Activated T-cell treated with anti-CD3 and anti-CD28 coated beads for 1 hour (primary cell): ENCODE data around the gene RAD51B.

Experiments used
- DNase-seq: peaks from one replicate; pipeline ENCODE4 v3.0.0-alpha.2; 2020; ENCODE audit warnings: low read depth

Gene RAD51B

DNA sequence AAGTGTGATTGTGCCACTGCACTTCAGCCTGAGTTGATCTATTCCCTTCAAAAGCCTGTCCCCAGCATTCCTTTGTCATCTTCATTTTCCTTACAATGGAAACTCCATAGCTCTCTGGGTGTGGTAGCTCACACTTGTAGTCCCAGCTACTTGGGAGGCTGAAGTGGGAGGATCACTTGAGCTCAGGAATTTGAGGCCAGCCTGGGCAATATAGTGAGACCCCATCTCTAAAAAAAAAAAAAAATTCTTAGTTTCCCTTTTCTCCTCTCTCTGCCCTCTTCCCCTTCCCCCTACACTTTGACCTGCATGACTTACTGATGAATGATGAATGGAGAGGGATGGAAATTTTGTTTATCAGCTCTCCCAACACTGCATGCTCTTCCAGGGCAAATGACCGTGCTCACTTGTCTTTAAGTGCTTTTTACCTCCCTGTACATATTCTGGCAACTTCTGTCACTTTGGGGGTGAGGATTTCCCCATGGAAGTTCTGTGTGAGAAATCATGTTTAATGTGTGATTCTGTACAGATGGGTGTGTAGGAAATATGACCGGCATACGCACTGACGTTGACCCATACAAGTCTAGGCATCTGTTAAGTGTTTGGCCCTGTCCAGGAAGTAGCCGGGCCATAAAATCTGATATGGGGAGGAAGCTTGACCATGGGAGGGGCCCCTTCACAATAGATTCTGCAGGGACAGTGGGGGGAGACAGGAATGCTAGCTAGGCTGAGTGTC lies 907.9 kb downstream of the RAD51B start:
- DNase-seq = no peak

DNA sequence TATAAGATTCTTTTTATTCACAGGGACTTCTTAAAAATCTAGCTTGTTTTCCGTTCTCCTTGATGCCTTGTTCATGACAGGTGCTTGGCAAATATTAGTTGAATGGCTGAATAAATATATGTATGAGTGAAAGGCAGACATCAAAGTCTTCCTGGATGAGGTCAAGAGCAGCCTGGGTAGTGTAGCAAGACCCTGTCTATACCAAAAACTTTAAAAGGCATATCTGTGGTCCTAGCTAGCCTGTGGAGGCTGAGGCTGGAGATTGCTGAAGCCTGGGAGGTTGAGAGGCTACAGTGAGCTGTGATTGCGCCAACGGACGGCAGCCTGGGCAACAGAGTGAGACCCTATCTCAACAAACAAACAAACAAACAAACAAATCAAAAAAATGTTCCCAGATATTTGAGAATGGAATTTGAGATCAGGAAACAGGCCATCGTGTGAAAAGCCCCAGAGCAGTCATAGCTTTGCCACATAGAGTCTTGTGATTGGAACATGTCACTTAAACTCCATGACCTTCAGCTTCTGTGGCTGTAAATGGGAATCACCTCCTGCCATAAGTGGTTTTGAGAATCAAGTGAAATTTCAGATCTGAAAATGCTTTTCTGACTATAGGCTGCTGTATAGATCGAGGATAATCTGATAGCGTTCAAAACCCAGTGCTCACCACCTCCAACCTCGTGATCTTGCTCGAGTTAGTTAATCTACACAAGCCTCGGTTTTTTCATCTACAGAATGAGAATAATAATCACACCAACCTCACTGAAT lies 908.9 kb downstream of the RAD51B start:
- DNase-seq = no peak

DNA sequence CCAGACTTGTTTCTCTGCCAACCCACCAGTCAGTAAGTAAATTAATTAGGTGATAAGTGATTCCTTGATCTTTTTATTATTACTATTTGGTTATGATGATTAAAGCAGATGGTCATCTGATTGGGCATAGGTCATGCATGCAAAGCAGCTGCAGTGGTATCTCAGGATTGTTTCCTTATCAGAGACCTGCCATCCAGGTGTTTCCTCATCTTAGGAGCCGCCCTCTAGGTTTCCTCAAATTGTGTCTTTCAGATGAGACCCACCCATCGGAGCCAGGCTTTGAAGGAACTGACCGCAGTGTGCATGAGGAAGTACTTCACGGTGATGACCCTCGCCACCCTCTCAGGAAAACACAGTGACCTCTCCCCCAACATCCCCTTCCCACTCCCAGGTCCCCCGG lies 910.0 kb downstream of the RAD51B start:
- no peak for DNase-seq

DNA sequence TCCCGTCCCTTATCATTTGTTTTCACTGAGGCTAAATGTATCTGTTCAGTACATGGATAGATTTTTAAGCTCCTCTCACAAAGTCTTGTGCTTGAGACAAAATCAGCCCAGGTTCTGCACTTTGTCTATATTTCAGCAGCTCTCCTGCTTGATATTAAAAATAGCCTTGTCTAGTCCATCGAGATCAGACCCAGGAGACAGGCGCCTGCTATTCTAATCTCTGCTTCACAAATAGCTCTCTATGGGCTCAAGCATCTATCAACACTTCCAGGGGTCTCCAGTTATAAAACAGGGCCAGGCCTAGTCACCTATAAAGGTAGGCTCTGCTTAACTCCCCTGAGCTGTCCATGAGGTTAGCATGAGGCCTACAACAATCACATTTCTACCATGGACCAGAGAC lies 910.8 kb downstream of the RAD51B start:
- no peak for DNase-seq

DNA sequence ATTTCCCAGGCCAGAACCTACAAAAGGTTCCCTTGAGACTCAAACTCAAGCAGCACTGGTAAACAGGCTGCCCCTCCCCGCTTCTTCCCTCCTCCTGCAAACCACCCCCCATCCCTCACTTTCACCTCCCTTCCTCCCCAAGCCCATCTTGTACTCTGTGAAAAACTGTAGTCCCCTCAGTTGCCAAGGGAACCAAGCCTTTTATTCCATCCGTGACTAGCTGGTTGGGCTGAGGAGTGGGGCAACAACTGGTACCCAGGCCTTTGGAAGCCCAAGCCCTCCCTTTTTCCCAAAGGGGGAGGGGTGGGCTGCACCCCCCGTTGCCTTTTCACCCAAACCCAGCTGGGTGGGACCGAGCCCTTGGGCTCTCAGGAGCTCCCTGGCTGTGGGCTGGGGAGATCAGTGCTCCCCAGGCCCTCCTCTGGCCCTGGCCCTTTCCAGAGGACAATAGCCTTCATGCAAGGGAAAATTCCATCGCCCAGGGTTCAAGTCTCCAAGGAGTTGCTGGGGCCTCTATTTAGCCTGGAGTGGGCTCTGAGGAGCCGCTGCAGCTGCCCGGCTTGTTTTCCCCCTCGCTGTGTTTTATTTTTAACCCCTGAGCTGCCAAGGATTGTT lies 911.3 kb downstream of the RAD51B start:
- no peak for DNase-seq

DNA sequence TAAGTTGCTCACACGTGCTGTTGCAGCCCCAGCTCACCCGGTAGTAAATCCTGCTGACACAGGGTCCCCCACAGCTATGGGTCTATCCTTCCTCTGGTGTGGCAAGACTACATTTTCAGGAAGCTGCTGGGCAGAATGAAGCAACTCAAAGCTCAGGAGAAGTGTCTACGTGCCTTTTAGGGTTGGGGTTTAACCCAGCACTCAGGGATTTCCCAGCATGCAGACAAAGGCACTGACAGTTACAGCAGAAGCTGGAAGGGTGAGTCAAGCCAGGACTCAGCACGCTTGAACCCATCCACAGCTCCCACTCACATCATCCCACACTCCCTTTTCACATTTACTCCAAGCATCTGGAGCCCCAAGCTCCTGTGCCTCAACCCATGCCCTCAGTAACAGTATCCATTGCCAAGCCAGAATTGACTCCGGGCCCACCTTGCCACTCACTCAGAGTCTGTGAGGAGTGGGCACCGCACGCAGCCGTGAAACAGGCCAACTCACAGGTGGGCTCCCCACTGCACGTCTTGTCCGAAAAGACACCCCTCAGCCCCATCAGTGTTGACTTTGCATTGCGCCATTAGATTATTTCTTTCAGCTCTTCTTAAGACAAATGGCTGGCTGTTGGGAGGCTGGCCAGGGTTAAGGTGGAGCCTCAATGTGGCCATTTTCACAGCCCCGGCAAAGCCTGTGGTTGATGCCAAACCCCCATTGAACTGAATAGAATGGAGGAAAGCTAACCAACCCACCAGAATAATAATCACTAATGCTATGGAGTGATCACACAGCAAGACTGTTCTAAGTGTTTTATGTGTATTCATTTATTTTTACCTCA lies 913.7 kb downstream of the RAD51B start:
- DNase-seq = no peak

DNA sequence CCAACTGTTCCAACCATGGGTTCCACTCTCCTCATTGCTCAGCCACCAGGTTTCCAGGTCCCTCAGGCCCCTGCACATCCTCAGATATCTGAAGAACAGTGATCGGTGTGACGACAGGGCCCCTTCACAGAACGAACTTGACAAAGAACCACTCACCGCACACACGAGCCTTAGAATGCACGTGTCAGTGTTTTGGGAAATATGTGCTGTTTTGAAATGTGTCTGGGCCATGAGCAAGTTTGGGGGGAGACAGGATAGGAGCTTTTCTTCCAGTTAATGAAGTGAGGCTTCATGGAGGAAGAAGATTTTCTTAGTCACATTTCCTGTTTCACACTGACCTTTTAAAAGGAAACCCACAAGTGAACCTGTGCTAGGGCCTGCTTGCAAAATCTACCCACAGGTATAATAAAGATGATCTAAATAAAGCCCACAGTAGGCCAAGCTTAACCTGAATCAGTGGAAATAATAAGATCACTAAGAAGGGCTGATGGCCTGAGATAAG lies 914.7 kb downstream of the RAD51B start:
- DNase-seq = no peak

DNA sequence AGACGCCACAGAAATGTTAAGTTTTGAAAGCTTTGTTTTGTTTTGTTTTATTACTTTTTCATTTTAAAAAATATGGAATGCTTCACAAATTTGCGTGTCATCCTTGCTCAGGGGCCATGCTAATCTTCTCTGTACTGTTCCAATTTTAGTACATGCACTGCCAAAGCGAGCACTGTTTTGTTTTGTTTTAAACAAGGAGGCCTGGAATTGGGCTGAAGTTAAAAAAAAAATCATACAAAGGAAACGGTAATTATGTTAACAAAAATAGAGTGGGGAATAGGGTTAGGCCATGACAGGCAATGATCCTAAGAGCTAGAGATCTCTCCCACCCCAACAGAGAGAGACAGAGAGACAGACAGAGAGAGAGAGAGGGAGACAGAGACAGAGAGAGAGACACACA lies 916.3 kb downstream of the RAD51B start:
- DNase-seq = no peak

DNA sequence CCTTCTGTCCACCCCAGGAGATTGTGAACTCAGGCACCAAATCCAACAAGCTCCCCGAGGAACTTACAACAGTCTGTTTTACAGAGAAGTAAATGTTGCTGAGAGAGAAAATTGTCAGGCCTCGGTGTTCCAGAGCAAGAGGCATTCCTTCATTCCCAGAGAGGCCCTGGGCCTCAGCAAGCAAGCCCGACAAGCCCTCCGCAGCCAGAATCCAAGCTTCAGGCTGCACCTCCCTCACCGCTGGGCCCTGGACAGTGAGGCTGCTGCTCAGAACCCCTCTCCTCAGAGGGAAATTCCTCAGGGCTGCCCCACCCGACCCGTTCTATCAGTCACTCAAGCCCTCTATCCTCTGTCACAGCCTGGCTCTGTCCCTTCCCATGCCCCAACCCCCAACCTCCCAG lies 916.9 kb downstream of the RAD51B start:
- no peak for DNase-seq

DNA sequence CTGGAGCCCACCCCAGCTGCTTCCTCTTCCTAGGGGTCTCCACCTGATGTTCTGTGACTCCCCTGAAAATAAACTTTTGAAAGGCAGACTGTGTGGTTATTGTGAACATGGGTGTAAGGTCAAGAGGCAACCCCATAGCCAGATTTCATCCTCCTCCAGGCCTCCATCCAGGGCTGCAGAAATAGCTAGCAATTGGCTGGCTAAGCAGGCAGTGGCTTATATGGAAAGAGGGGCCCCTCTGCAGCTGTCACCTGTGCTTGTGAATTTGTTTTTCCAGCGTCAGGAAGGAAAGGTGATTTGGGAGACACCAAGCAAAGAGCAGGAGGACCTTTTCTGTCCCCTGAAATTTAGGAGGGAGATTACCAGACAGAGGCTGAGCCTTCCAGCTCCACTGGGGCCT lies 917.5 kb downstream of the RAD51B start:
- DNase-seq = no peak

DNA sequence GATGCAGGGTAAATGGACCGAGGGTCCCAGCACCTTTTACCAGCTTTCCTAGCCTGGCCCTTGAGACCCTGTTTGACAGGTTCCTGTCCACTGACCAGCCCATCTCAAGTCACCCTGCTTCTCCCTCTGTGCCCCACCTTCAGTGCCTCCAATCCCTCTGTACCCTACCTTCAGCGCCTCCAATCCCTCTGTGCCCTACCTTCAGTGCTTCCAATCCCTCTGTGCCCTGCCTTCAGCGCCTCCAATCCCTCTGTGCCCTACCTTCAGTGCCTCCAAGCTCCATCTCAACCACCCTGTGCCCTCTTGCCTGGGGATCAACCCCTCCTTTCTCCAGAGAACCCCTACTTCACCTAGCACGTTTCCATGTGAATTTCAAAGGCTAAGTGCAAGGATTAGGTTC lies 919.0 kb downstream of the RAD51B start:
- no peak for DNase-seq

DNA sequence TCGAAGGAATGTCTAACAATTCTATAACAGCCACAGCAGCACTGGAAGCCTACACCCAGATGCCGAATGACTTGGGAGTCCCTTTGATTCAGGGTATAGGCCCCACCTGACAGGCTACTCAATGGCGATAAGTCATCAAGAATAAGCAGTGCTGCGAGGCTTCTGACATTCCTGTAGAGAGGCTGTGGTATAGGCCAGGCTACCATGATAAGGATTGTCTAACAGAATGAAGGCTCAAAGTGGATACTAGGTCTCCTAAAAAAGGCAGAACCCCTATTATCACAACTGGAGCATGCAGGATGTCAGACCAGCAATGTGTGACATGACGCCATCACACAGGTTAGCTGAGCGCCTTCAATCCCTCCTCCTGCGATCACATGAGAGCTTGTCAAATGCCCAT lies 920.1 kb downstream of the RAD51B start:
- no peak for DNase-seq

DNA sequence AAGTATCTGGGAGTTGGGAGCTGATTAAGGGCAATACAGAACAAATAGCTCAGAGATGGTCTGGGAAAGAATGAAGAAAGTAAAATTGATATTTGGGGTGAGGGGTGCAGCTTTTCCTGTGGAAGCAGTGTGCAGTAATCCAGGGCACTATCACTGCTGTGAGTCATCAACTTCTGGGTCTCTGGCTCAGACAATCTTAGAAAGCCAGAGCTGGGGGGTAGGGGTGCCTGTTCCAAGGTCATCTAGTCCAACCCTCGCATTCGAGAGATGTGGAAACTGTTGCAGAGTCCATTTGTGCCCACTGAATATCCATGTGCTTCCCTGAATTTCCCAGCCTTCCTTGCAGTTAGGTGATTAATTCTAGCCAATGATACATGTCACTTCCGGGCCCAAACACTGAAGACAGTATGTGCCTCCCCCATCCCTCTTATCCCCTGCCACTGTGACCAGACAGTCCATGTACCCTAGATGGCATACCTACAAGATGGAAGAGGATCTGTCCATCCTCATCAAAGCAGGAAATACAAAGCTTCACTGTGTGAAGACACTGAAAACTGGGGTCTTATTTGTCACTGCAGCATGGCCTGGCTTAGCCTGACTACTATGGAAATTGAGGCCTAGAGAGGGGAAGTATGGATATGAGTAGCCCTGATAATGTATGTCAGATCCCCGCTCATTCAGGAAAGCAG lies 921.4 kb downstream of the RAD51B start:
- DNase-seq = no peak

DNA sequence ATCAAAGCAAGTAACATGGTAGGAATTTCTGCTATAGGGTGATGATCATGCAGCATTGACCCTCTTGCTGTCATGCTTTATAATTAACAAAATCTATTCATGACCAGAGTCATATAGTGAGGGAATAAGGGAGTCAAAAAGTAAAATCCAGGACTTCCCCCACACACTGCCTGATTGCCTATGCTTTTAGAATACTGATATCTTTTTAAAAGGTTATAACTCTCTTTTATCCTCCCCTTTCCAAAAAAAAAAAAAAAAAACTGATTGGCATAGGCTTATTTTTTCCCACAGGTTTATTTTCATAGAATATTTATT lies 921.9 kb downstream of the RAD51B start:
- no peak for DNase-seq

DNA sequence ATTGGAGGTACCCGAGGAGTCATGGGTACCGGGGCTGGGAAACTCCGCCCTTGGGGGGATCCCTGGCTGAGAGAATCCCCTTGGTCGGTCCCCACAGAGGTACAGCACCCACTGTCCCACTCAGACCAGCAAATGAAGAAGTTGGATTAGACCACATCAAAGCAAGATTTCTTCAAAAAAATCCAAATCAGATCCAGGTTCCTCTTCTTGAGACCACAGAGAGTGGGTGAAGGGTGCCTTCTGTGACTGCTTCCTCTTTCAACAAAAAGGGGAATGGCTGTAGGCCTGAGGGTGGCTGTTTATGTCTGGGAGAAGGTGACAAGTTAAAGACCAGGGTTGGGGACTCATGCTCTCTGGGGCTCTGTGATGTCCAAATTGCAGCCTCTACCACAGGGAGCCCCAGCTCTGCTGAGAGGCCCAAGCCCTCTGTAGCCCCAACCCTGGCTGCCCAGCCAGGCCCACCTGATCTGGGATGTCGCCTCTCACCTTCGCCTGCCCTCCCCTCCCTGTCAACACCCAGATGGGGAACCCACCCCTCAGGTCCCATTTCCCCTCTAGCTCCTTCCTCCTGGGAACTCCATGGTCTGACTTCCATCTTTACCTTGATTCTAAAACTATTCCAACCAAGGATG lies 922.4 kb downstream of the RAD51B start:
- DNase-seq = no peak

DNA sequence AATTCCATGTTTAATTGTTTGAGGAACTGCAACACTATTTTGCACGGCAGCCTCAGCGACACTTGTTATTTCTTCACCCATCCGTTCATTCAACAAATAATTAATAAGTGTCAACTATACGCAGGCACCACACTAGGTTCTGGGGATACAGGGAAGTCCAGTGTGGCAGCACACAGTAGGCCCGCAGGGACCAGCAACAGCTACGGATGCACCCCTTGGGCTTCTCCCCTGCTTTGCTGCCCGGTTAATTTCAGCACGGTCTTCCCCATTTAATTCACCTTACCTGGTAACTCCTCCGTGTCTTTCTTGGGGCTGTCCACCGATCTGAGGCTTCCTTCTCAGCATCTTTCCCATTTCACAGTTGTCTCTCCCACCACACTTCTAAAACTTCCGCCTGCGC lies 925.0 kb downstream of the RAD51B start:
- DNase-seq = no peak

DNA sequence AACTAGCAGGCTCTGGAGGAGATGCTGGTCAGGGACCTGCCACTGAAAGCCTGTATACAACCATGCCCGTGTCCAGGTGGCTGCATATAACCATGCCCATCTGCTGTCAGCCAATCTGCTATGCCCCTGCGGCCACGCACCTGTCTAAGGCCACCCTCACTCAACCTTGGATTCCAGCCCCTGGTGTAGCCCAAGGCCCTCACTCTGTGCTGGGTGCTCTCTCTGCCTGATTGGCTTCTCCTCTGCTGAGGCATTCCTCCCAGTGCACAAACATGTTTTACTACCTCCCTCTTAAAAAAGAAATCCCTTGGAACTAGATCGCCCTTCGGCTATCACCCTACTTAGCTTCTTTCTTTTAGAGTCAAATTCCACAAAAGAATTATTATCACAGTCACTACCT lies 927.8 kb downstream of the RAD51B start:
- no peak for DNase-seq

DNA sequence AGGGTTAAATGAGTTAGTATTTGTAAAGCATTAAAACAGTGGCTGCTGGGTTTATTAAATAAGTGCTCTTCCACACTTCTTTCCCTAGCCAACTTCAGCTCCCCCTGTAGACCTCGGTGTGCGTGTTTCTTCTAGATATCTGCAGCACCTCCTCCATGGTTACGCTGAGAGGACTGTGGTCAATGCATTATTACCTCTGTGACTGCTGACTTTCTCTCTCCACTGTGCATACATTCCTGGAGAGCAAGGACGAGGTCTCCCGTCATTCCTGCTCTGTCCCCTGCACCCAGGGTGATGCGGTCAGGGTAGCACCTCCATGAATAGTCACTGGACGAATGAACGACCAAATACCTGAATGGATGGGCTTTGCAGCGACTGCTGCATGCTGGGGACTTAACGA lies 928.7 kb downstream of the RAD51B start:
- no peak for DNase-seq

DNA sequence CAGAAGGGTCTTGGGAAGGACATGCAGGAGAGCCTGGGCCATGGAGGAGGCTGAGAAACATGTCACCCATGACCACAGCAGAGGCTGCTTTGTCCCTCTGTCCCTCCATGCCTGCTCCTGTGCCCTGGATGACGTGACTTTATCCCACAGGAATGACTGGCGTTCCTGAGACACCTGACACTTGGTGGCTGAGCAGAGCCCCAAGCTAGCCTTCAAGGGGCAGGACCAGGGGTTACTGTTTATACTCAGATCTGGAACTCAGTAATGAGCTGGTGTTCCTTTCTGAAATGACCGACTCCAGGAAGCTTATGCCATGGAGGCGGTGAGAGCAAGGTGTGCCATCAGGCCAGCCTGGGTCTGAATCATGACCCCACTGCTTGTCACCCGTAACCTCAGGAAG lies 929.1 kb downstream of the RAD51B start:
- no peak for DNase-seq

DNA sequence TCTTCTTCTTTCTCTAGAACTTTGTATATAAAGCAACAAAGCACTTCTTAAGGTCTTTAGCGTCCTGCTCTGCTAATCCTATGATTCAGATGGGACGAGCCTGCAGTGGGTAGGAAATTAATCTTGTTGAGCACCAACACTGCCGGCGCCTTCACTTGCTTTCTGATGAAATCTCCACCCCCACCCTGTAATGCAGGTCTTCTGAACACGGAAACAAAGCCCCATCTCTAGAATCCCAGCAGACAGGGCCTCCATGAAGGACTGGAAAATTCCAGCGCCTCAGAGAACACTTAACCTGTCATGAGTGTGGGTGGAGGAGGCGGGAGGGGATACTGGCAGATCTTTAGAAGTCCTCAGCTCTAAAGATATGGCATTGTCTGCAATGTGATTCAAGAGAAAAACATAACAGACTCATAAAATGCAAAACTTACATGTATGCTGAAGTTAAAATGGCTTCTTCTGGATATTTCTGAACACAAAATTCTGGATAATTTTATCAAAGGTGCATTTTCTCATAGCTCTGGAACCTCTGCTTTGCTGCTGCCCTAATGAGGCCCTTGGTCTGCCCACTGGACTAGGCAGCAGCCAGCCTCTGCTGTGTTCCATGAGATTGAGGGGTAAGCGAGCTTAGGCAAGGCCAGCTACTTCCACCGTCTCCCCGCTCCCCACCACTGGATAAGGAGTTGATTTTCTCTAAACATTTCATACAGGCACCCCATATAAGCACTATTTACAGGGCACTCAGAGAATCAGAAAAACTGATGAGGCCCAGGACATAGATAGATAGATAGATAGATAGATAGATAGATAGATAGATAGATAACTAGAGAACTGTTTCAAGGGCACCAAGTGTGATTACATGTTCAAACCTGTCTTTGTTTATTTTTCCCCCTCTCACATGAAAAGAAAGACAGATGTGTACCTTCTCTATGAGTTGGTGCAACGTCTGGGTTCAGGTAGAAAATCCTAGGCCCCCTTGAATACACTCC lies 930.2 kb downstream of the RAD51B start:
- DNase-seq = no peak
